Endothelial cell of umbilical vein (primary cell): ENCODE data around the gene ITFG1. TPM values are rescaled to one million over a fixed set of nuclear protein-coding genes. Genes with fewer than 3 reads are reported as not detected.

Source experiments
- BruUV-seq: library from RNA; stranded (reverse); fragments of 400-500 nt; replicated peaks from 2 replicates; lab custom pipeline; 2021; lab: Mats Ljungman, UMichigan
- CTCF ChIA-PET: fragments of 300-600, 350-600 bp; sonication (Branson Sonifier 250); formaldehyde crosslinking; loops from one replicate; lab custom pipeline; 2021; ENCODE audit warnings: antibody characterized with exemption, inconsistent platforms; lab: Charles Lee
- POLR2A ChIA-PET: fragments of 300-600, 350-600 bp; sonication (Branson Sonifier 250); formaldehyde crosslinking; loops from one replicate; lab custom pipeline; 2021; ENCODE audit warnings: antibody characterized with exemption, inconsistent platforms; lab: Charles Lee
- DNase-seq: peaks from one replicate; pipeline ENCODE4 v3.0.0-alpha.2; 2011; ENCODE audit warnings: low read depth, low spot score
- FAIRE-seq: peaks from 2 replicates; lab custom pipeline; 2011; peaks lifted over from hg19 to GRCh38; lab: Jason Lieb, UNC
- H2AFZ ChIP-seq: 2 replicates; pipeline ENCODE4 v1.6.0; 2012; ENCODE audit warnings: low read depth, low read length, control low read depth, inconsistent platforms
- H3K27ac ChIP-seq: 2 replicates; pipeline ENCODE4 v1.5.1; 2011; ENCODE audit warnings: low read depth, mild to moderate bottlenecking, control low read depth, low read length, moderate library complexity; ENCODE audit not compliant: insufficient read depth
- H3K27me3 ChIP-seq, 2 experiments: 2 replicates each; pipeline versions ENCODE4 v1.6.0 to v1.6.1; 2011; ENCODE audit warnings: low read length in 2 of 2, mixed read lengths in 1 of 2; ENCODE audit not compliant: control insufficient read depth in 2 of 2, insufficient read depth in 2 of 2
- H3K36me3 ChIP-seq, 2 experiments: 2 replicates in 1 of 2; 3 replicates in 1 of 2; pipeline ENCODE4 v1.5.1; 2011; ENCODE audit warnings: low read length in 2 of 2, mild to moderate bottlenecking in 1 of 2, moderate library complexity in 1 of 2; ENCODE audit not compliant: control insufficient read depth in 2 of 2, insufficient read depth in 2 of 2; ENCODE audit errors: extremely low read depth in 1 of 2
- H3K4me1 ChIP-seq: 3 replicates; pipeline ENCODE4 v1.5.1; 2011; ENCODE audit warnings: mild to moderate bottlenecking, low read length; ENCODE audit not compliant: control insufficient read depth, insufficient read depth; ENCODE audit errors: extremely low read depth
- H3K4me2 ChIP-seq: 2 replicates; pipeline ENCODE4 v1.6.1; 2011; ENCODE audit warnings: low read length, control low read depth, mixed read lengths; ENCODE audit not compliant: insufficient read depth
- H3K4me3 ChIP-seq, 3 experiments: fragments of 200-600 bp in 1 of 3; sonication (generic), shearing (Covaris generic) in 1 of 3; replicated peaks in 1 of 3; 2 replicates each; pipeline ENCODE4 v1.5.1; 2011 to 2016; ENCODE audit warnings: control low read depth in 3 of 3, low read length in 3 of 3, mild to moderate bottlenecking in 2 of 3, inconsistent platforms in 1 of 3, low read depth in 1 of 3, moderate library complexity in 1 of 3; ENCODE audit not compliant: insufficient read depth in 1 of 3
- H3K79me2 ChIP-seq: 2 replicates; pipeline ENCODE4 v1.6.0; 2012; ENCODE audit warnings: low read length, inconsistent platforms; ENCODE audit not compliant: control insufficient read depth, insufficient read depth
- H3K9ac ChIP-seq: replicated peaks from 2 replicates; pipeline ENCODE3; 2011; ENCODE audit warnings: low read length, control low read depth; ENCODE audit not compliant: insufficient read depth; ENCODE audit errors: extremely low read depth
- H3K9me1 ChIP-seq: replicated peaks from 3 replicates; pipeline ENCODE4 v1.6.0; 2011; ENCODE audit warnings: mild to moderate bottlenecking, low read length; ENCODE audit not compliant: control insufficient read depth, insufficient read depth; ENCODE audit errors: extremely low read depth
- H3K9me3 ChIP-seq: replicated peaks from 2 replicates; pipeline ENCODE4 v1.5.1; 2012; ENCODE audit warnings: low read length, inconsistent platforms; ENCODE audit not compliant: control insufficient read depth, insufficient read depth
- H4K20me1 ChIP-seq: replicated peaks from 2 replicates; pipeline ENCODE3; 2011; ENCODE audit warnings: mild to moderate bottlenecking, low read length; ENCODE audit not compliant: control insufficient read depth, insufficient read depth; ENCODE audit errors: extremely low read depth
- EZH2 ChIP-seq: IDR thresholded peaks from 2 replicates; pipeline ENCODE4 v1.6.1; 2012; ENCODE audit warnings: borderline replicate concordance, low read depth, mild to moderate bottlenecking, moderate library complexity, low read length, inconsistent platforms; ENCODE audit not compliant: severe bottlenecking
- FOS ChIP-seq: IDR thresholded peaks from 2 replicates; pipeline ENCODE4 v1.6.1; 2011; ENCODE audit warnings: mild to moderate bottlenecking, low read length, moderate library complexity, borderline replicate concordance; ENCODE audit not compliant: insufficient read depth
- GATA2 ChIP-seq: IDR thresholded peaks from 2 replicates; pipeline ENCODE4 v1.7.0; 2011; ENCODE audit warnings: low read depth, mild to moderate bottlenecking, moderate library complexity, mixed read lengths, low read length; ENCODE audit not compliant: insufficient read length, insufficient read depth
- JUN ChIP-seq: IDR thresholded peaks from 2 replicates; pipeline ENCODE4 v1.6.1; 2011; ENCODE audit warnings: borderline replicate concordance, low read depth; ENCODE audit not compliant: insufficient read length, insufficient read depth
- MAX ChIP-seq: IDR thresholded peaks from 2 replicates; pipeline ENCODE4 v1.6.1; 2011; ENCODE audit not compliant: insufficient read depth, insufficient read length
- MYC ChIP-seq: IDR thresholded peaks from one replicate; pipeline ENCODE4 v1.6.1; 2011; ENCODE audit warnings: mild to moderate bottlenecking, low read depth, low read length
- POLR2A ChIP-seq: IDR thresholded peaks from 2 replicates; pipeline ENCODE4 v1.6.1; 2012; ENCODE audit warnings: low read depth, mild to moderate bottlenecking, control low read depth, low read length
- POLR2AphosphoS5 ChIP-seq: IDR thresholded peaks from 2 replicates; pipeline ENCODE4 v1.6.1; 2012; ENCODE audit warnings: low read depth, mild to moderate bottlenecking, control low read depth, low read length, moderate library complexity; ENCODE audit not compliant: insufficient read depth
- dilution Hi-C: fragments of 300-500 bp; cut with MboI; formaldehyde crosslinking; loops from one replicate; pipeline ENCODE4 v1.15.0; 2019; ENCODE audit warnings: low sequenced_read_pairs; ENCODE audit not compliant: extremely low pct_ligation_motif_present
- intact Hi-C: fragments of 100-400 bp; cut with micrococcal nuclease; formaldehyde crosslinking; loops from one replicate; pipeline ENCODE4 v1.10.0; 2022
- polyA plus RNA-seq, 4 experiments: library from polyadenylated mRNA; depleted of rRNA in 3 of 4; stranded (reverse) in 3 of 4; unstranded in 1 of 4; fragments of >200 nt; gene quantifications; 2 replicates each; pipeline versions ENCODE4 v1.2.1 to v1.2.3, GENCODE V29; 2011 to 2012; ENCODE audit warnings: missing spikeins in 1 of 4
- total RNA-seq: library from RNA; stranded (reverse); gene quantifications from 2 replicates; pipeline ENCODE4 v1.2.3, GENCODE V29; 2021
- TF ChIP-seq, protein P1 (sequence below), 2 donors: IDR thresholded peaks; 1 replicate in 1 of 2; 2 replicates in 1 of 2; pipeline ENCODE4 v1.5.1; 2011; ENCODE audit warnings: low read length in 2 of 2, mild to moderate bottlenecking in 2 of 2, moderate library complexity in 2 of 2, control low read depth in 1 of 2, inconsistent platforms in 1 of 2, low read depth in 1 of 2; ENCODE audit not compliant: insufficient read depth in 1 of 2; ENCODE audit errors: extremely low read depth in 1 of 2

The ITFG1 gene
- total and polyA plus RNA-seq, 2 donors (not counting 3 experiments of a cell fraction or from before 2014, with no cell fraction given): 32.1 to 44.2 TPM

DNA sequence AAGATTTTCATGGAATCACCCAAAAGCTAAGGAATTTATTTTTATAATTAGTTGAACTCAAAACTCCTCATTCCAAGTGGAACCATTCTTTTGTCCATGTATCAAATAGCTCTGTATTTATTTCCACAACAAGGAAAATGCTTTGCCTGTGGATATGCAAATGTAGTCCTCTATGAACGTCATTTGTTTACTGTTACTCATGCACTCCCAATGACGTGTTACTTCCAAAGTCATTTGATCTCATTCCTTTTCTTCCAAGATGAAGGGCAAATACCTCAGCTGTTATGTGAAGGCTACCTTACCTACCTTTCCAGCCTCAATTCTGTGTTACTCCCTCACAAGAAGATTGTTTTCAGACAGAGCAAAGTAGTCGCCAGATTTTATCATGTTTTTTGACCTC is 83.7 kb downstream of the ITFG1 start:
- no peak for FAIRE-seq

More for the DNA sequence above, 83.7 kb downstream of the ITFG1 start:
- H3K9ac ChIP-seq: no peak overlapping the region
- CTCF ChIA-PET: no interaction called here
- intact Hi-C loops: no loop called here
- no peak for TF ChIP-seq JUN
- no peak for TF ChIP-seq POLR2A
- TF ChIP-seq GATA2: no peak
- TF ChIP-seq MYC: no peak
- no peak for TF ChIP-seq MAX
- no peak for TF ChIP-seq FOS
- TF ChIP-seq, protein P1, sequence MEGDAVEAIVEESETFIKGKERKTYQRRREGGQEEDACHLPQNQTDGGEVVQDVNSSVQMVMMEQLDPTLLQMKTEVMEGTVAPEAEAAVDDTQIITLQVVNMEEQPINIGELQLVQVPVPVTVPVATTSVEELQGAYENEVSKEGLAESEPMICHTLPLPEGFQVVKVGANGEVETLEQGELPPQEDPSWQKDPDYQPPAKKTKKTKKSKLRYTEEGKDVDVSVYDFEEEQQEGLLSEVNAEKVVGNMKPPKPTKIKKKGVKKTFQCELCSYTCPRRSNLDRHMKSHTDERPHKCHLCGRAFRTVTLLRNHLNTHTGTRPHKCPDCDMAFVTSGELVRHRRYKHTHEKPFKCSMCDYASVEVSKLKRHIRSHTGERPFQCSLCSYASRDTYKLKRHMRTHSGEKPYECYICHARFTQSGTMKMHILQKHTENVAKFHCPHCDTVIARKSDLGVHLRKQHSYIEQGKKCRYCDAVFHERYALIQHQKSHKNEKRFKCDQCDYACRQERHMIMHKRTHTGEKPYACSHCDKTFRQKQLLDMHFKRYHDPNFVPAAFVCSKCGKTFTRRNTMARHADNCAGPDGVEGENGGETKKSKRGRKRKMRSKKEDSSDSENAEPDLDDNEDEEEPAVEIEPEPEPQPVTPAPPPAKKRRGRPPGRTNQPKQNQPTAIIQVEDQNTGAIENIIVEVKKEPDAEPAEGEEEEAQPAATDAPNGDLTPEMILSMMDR (IDR thresholded peaks at IDR 0.05; ENCODE audit: extremely low read depth in 1 of 2, insufficient read depth in 1 of 2, low read depth in 1 of 2, low read length in 2 of 2): no peak
- no peak for TF ChIP-seq EZH2
- no peak for TF ChIP-seq POLR2AphosphoS5
- no peaks in the 10 kb centered on the region for H3K27me3 ChIP-seq
- H3K36me3 ChIP-seq: no peaks in the 10 kb centered on the region
- no peaks in the 10 kb centered on the region for H3K79me2 ChIP-seq
- peaks cover 22% of the 10 kb centered on the region for H3K4me1 ChIP-seq
- H3K4me2 ChIP-seq: no peak overlapping the region
- H2AFZ ChIP-seq: no peak overlapping the region
- peaks cover 2% of the 10 kb centered on the region for H3K9me1 ChIP-seq
- dilution Hi-C loops: no loop called here
- POLR2A ChIA-PET: no interaction called here
- H3K4me3 ChIP-seq: no peak overlapping the region
- DNase-seq: no peak
- H3K27ac ChIP-seq: no peak overlapping the region
- H3K9me3 ChIP-seq: no peaks in the 10 kb centered on the region
- no TSS peak for BruUV-seq
- H4K20me1 ChIP-seq: no peaks in the 10 kb centered on the region
